ENCODE data around the gene DKK2. TPM values are rescaled to one million over a fixed set of nuclear protein-coding genes. Genes with fewer than 3 reads are reported as not detected.
A peak's percentile ranks its signal among the peaks of the same experiment; 100 is the strongest.

The DKK2 gene
- polyA plus RNA-seq, 4 donors = 0.10 to 0.37 TPM; not detected in 2

- Histone ChIP-seq H3K27ac (ENCODE audit: low read depth in 1 of 3, low read length in 2 of 3) (no peak overlapping the region), H3K9me3 (ENCODE audit: control insufficient read depth in 2 of 2, insufficient read depth in 1 of 2, low read depth in 1 of 2, low read length in 1 of 2) (no peaks in the 10 kb centered on the region), H3K36me3 (ENCODE audit: control insufficient read depth in 3 of 3, insufficient read depth in 2 of 3, low read depth in 1 of 3, low read length in 3 of 3) (no peaks in the 10 kb centered on the region), H3K4me1 (ENCODE audit: control insufficient read depth in 3 of 3, insufficient read depth in 2 of 3, low read depth in 1 of 3, low read length in 2 of 3) (no peaks in the 10 kb centered on the region), H3K4me3 (ENCODE audit: low read depth in 1 of 3, low read length in 3 of 3) (peak overlapping the region in 1 of 3 donors; percentile 33), H3K27me3 (ENCODE audit: control insufficient read depth in 3 of 3, insufficient read depth in 3 of 3, low read length in 3 of 3) (peaks cover 4 to 44% (median 26%) of the 10 kb centered on the region in 3 donors)
- WGBS, 3 donors = 3 to 11% (median 10%) methylated on average over 39 of the region's 39 CpGs
- DNase-seq (peak in 1 of 2 donors; percentile 2), FAIRE-seq (no peak)
These were observed 1.8 kb downstream of the DKK2 start for GRCh38 chr4:107034091-107034995.

GRCh38 chr4:107027379-107027778, 8.7 kb downstream of the DKK2 start:
- DNase-seq (no peak), FAIRE-seq (no peak)
- no peaks in the 10 kb centered on the region for H3K36me3 ChIP-seq (ENCODE audit: control insufficient read depth in 3 of 3, insufficient read depth in 2 of 3, low read depth in 1 of 3, low read length in 3 of 3)
- H3K27ac ChIP-seq (ENCODE audit: low read depth in 1 of 3, low read length in 2 of 3) = no peak overlapping the region
- 79 to 100% (median 88%) methylated on average over 1 of the region's 1 CpG for WGBS, 3 donors
- H3K27me3 ChIP-seq (ENCODE audit: control insufficient read depth in 3 of 3, insufficient read depth in 3 of 3, low read length in 3 of 3) = no peaks in the 10 kb centered on the region
- no peak overlapping the region for H3K4me3 ChIP-seq (ENCODE audit: low read depth in 1 of 3, low read length in 3 of 3)
- no peaks in the 10 kb centered on the region for H3K9me3 ChIP-seq (ENCODE audit: control insufficient read depth in 2 of 2, insufficient read depth in 1 of 2, low read depth in 1 of 2, low read length in 1 of 2)
- H3K4me1 ChIP-seq (ENCODE audit: control insufficient read depth in 3 of 3, insufficient read depth in 2 of 3, low read depth in 1 of 3, low read length in 2 of 3) = no peaks in the 10 kb centered on the region

- 61 to 72% (median 71%) methylated on average over 3 of the region's 3 CpGs for WGBS, 3 donors
- DNase-seq (no peak), FAIRE-seq (no peak)
- H3K4me3 ChIP-seq (ENCODE audit: low read depth in 1 of 3, low read length in 3 of 3) = no peak overlapping the region
- no peaks in the 10 kb centered on the region for H3K27me3 ChIP-seq (ENCODE audit: control insufficient read depth in 3 of 3, insufficient read depth in 3 of 3, low read length in 3 of 3)
- H3K4me1 ChIP-seq (ENCODE audit: control insufficient read depth in 3 of 3, insufficient read depth in 2 of 3, low read depth in 1 of 3, low read length in 2 of 3) = no peaks in the 10 kb centered on the region
- no peaks in the 10 kb centered on the region for H3K36me3 ChIP-seq (ENCODE audit: control insufficient read depth in 3 of 3, insufficient read depth in 2 of 3, low read depth in 1 of 3, low read length in 3 of 3)
- H3K9me3 ChIP-seq (ENCODE audit: control insufficient read depth in 2 of 2, insufficient read depth in 1 of 2, low read depth in 1 of 2, low read length in 1 of 2) = no peaks in the 10 kb centered on the region
- H3K27ac ChIP-seq (ENCODE audit: low read depth in 1 of 3, low read length in 2 of 3) = no peak overlapping the region
These were observed 17.8 kb downstream of the DKK2 start for GRCh38 chr4:107018344-107018735.

- WGBS, 3 donors = 52 to 63% (median 53%) methylated on average over 7 of the region's 7 CpGs
- H3K36me3 ChIP-seq (ENCODE audit: control insufficient read depth in 3 of 3, insufficient read depth in 2 of 3, low read depth in 1 of 3, low read length in 3 of 3) = no peaks in the 10 kb centered on the region
- DNase-seq (no peak), FAIRE-seq (no peak)
- H3K27me3 ChIP-seq (ENCODE audit: control insufficient read depth in 3 of 3, insufficient read depth in 3 of 3, low read length in 3 of 3) = no peaks in the 10 kb centered on the region
- H3K4me1 ChIP-seq (ENCODE audit: control insufficient read depth in 3 of 3, insufficient read depth in 2 of 3, low read depth in 1 of 3, low read length in 2 of 3) = no peaks in the 10 kb centered on the region
- H3K27ac ChIP-seq (ENCODE audit: low read depth in 1 of 3, low read length in 2 of 3) = no peak overlapping the region
- no peak overlapping the region for H3K4me3 ChIP-seq (ENCODE audit: low read depth in 1 of 3, low read length in 3 of 3)
- H3K9me3 ChIP-seq (ENCODE audit: control insufficient read depth in 2 of 2, insufficient read depth in 1 of 2, low read depth in 1 of 2, low read length in 1 of 2) = no peaks in the 10 kb centered on the region
These were observed 18.4 kb downstream of the DKK2 start for GRCh38 chr4:107017443-107018343.

GRCh38 chr4:107011312-107011711, 24.8 kb downstream of the DKK2 start:
- no peaks in the 10 kb centered on the region for H3K27me3 ChIP-seq (ENCODE audit: control insufficient read depth in 3 of 3, insufficient read depth in 3 of 3, low read length in 3 of 3)
- no peak overlapping the region for H3K4me3 ChIP-seq (ENCODE audit: low read depth in 1 of 3, low read length in 3 of 3)
- no peak for DNase-seq
- 79 to 90% (median 85%) methylated on average over 3 of the region's 3 CpGs for WGBS, 3 donors
- H3K36me3 ChIP-seq (ENCODE audit: control insufficient read depth in 3 of 3, insufficient read depth in 2 of 3, low read depth in 1 of 3, low read length in 3 of 3) = no peaks in the 10 kb centered on the region
- no peaks in the 10 kb centered on the region for H3K4me1 ChIP-seq (ENCODE audit: control insufficient read depth in 3 of 3, insufficient read depth in 2 of 3, low read depth in 1 of 3, low read length in 2 of 3)
- no peak for FAIRE-seq
- no peaks in the 10 kb centered on the region for H3K9me3 ChIP-seq (ENCODE audit: control insufficient read depth in 2 of 2, insufficient read depth in 1 of 2, low read depth in 1 of 2, low read length in 1 of 2)
- H3K27ac ChIP-seq (ENCODE audit: low read depth in 1 of 3, low read length in 2 of 3) = no peak overlapping the region

GRCh38 chr4:107009196-107009968, 26.7 kb downstream of the DKK2 start:
- FAIRE-seq = no peak
- H3K9me3 ChIP-seq (ENCODE audit: control insufficient read depth in 2 of 2, insufficient read depth in 1 of 2, low read depth in 1 of 2, low read length in 1 of 2) = no peaks in the 10 kb centered on the region
- H3K4me3 ChIP-seq (ENCODE audit: low read depth in 1 of 3, low read length in 3 of 3) = no peak overlapping the region
- no peak for DNase-seq
- H3K27me3 ChIP-seq (ENCODE audit: control insufficient read depth in 3 of 3, insufficient read depth in 3 of 3, low read length in 3 of 3) = no peaks in the 10 kb centered on the region
- no peaks in the 10 kb centered on the region for H3K36me3 ChIP-seq (ENCODE audit: control insufficient read depth in 3 of 3, insufficient read depth in 2 of 3, low read depth in 1 of 3, low read length in 3 of 3)
- no peak overlapping the region for H3K27ac ChIP-seq (ENCODE audit: low read depth in 1 of 3, low read length in 2 of 3)
- WGBS, 3 donors = 66 to 77% (median 68%) methylated on average over 3 of the region's 3 CpGs
- no peaks in the 10 kb centered on the region for H3K4me1 ChIP-seq (ENCODE audit: control insufficient read depth in 3 of 3, insufficient read depth in 2 of 3, low read depth in 1 of 3, low read length in 2 of 3)

- WGBS, 3 donors = 69 to 83% (median 75%) methylated on average over 2 of the region's 2 CpGs
- FAIRE-seq = no peak
- H3K36me3 ChIP-seq (ENCODE audit: control insufficient read depth in 3 of 3, insufficient read depth in 2 of 3, low read depth in 1 of 3, low read length in 3 of 3) = no peaks in the 10 kb centered on the region
These were observed 28.0 kb downstream of the DKK2 start for GRCh38 chr4:107008115-107008514.

GRCh38 chr4:107006218-107006617, 29.9 kb downstream of the DKK2 start:
- FAIRE-seq (no peak), DNase-seq (no peak)

More at GRCh38 chr4:107008115-107008514, 28.0 kb downstream of the DKK2 start:
- H3K4me1 ChIP-seq (ENCODE audit: control insufficient read depth in 3 of 3, insufficient read depth in 2 of 3, low read depth in 1 of 3, low read length in 2 of 3) = no peaks in the 10 kb centered on the region
- H3K27ac ChIP-seq (ENCODE audit: low read depth in 1 of 3, low read length in 2 of 3) = no peak overlapping the region
- H3K27me3 ChIP-seq (ENCODE audit: control insufficient read depth in 3 of 3, insufficient read depth in 3 of 3, low read length in 3 of 3) = no peaks in the 10 kb centered on the region
- DNase-seq = no peak
- H3K9me3 ChIP-seq (ENCODE audit: control insufficient read depth in 2 of 2, insufficient read depth in 1 of 2, low read depth in 1 of 2, low read length in 1 of 2) = no peaks in the 10 kb centered on the region
- H3K4me3 ChIP-seq (ENCODE audit: low read depth in 1 of 3, low read length in 3 of 3) = no peak overlapping the region

More at GRCh38 chr4:107006218-107006617, 29.9 kb downstream of the DKK2 start:
- H3K4me1 ChIP-seq (ENCODE audit: control insufficient read depth in 3 of 3, insufficient read depth in 2 of 3, low read depth in 1 of 3, low read length in 2 of 3) = no peaks in the 10 kb centered on the region
- H3K9me3 ChIP-seq (ENCODE audit: control insufficient read depth in 2 of 2, insufficient read depth in 1 of 2, low read depth in 1 of 2, low read length in 1 of 2) = no peaks in the 10 kb centered on the region
- no peaks in the 10 kb centered on the region for H3K36me3 ChIP-seq (ENCODE audit: control insufficient read depth in 3 of 3, insufficient read depth in 2 of 3, low read depth in 1 of 3, low read length in 3 of 3)
- H3K4me3 ChIP-seq (ENCODE audit: low read depth in 1 of 3, low read length in 3 of 3) = no peak overlapping the region
- no peaks in the 10 kb centered on the region for H3K27me3 ChIP-seq (ENCODE audit: control insufficient read depth in 3 of 3, insufficient read depth in 3 of 3, low read length in 3 of 3)
- no peak overlapping the region for H3K27ac ChIP-seq (ENCODE audit: low read depth in 1 of 3, low read length in 2 of 3)

Measured in small intestine (tissue), 7 donors.